GM12865 (cell line): ENCODE measurements around the gene AP2M1.

Experiments used
- DNase-seq: peaks from one replicate; pipeline ENCODE4 v3.0.0; 2010; ENCODE audit warnings: low read depth
- H3K4me3 ChIP-seq: 2 replicates; pipeline ENCODE4 v1.5.1; 2011; ENCODE audit warnings: mild to moderate bottlenecking, low read depth, low read length, control low read depth
- TF ChIP-seq, protein P1 (sequence below): IDR thresholded peaks from 2 replicates; pipeline ENCODE4 v1.5.1; 2011; ENCODE audit warnings: low read length, control low read depth, low read depth, inconsistent platforms; ENCODE audit not compliant: insufficient read depth; ENCODE audit errors: missing control alignments

Gene AP2M1

GRCh38 chr3:184200825-184201224 lies 26.2 kb downstream of the AP2M1 start:
- no peak overlapping the region for H3K4me3 ChIP-seq
- DNase-seq, result no peak
- TF ChIP-seq, protein P1, sequence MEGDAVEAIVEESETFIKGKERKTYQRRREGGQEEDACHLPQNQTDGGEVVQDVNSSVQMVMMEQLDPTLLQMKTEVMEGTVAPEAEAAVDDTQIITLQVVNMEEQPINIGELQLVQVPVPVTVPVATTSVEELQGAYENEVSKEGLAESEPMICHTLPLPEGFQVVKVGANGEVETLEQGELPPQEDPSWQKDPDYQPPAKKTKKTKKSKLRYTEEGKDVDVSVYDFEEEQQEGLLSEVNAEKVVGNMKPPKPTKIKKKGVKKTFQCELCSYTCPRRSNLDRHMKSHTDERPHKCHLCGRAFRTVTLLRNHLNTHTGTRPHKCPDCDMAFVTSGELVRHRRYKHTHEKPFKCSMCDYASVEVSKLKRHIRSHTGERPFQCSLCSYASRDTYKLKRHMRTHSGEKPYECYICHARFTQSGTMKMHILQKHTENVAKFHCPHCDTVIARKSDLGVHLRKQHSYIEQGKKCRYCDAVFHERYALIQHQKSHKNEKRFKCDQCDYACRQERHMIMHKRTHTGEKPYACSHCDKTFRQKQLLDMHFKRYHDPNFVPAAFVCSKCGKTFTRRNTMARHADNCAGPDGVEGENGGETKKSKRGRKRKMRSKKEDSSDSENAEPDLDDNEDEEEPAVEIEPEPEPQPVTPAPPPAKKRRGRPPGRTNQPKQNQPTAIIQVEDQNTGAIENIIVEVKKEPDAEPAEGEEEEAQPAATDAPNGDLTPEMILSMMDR, result no peak

- TF ChIP-seq, protein P1, result no peak
- no peak overlapping the region for H3K4me3 ChIP-seq
- no peak for DNase-seq
These were observed 28.9 kb downstream of the AP2M1 start for GRCh38 chr3:184203526-184203925.

DNA sequence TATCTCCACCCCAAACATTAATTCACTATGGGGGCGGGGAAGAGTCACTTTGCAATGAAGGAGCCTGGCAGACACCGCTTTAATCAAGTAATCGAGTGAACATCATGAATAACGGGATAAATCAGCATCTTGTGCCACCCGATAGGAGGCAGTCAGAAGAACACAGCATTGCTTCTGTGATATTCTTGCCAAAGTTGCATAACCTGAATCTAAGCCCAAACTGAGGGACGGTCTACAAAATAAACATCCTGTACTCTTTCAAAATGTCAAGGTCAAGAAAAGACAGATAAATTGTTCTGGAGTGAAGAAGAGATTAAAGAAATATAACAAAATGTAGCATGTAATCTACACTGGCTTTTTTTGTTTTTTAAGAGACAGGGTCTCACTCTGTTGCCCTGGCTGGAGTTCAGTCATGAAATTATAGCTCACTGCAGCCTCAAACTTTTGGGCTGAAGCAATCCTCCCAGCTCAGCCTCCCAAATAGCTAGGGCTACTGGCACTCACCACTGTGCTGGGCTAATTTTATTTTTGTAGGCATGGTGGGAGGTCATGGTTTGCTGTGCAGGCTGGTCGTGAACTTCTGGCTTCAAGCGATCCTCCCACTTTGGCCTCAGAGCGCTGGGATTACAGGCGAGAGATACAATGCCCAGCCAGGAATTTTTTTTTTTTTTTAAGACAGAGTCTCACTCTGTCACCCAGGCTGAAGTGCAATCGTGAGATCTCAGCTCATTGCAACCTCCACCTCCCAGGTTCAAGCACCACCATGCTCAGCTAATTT lies 34.7 kb downstream of the AP2M1 start:
- TF ChIP-seq, protein P1, result no peak
- H3K4me3 ChIP-seq, result no peak overlapping the region
- DNase-seq, result no peak

GRCh38 chr3:184211297-184211696 lies 36.6 kb downstream of the AP2M1 start:
- no peak overlapping the region for H3K4me3 ChIP-seq
- TF ChIP-seq, protein P1, result no peak

DNA sequence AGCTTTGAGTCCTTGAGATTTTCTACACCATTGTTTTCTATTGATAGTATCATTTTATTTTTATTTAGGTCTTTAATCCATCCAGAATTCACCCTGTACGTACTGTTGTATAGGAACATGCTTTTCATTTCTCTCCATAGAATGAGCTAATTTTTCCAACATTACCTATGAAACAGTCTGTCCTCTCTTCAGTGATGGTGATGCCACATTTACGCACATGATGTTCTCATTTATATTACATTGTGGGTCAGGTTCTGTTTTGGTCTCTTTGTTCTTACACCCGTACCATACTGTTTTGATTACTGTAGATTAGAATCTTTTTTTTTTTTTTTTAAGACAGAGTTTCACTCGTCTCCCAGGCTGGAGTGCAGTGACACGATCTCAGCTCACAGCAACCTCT lies 37.1 kb downstream of the AP2M1 start:
- DNase-seq, result no peak
- H3K4me3 ChIP-seq, result no peak overlapping the region
- TF ChIP-seq, protein P1, result no peak

More at GRCh38 chr3:184211297-184211696, 36.6 kb downstream of the AP2M1 start:
- DNase-seq, result no peak

- TF ChIP-seq, protein P1, result no peak
- no peak overlapping the region for H3K4me3 ChIP-seq
- no peak for DNase-seq
These were observed 44.2 kb downstream of the AP2M1 start for GRCh38 chr3:184218814-184219213.

DNA sequence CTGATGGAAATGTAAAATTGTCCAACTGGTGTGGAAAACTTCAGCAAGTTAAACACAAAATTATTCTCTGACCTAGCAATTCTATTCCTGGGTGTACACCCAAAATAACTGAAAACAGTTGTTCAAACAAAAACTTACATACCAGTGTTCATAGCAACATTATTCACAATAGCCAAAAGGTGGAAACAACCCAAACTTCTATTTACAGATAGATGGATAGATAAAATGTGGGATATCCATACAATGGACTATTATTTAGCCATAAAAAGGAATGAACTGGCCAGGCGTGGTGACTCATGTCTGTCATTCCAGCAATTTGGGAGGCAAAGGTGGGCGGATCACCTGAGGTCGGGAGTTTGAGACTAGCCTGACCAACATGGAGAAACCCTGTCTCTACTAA lies 47.9 kb downstream of the AP2M1 start:
- no peak overlapping the region for H3K4me3 ChIP-seq
- no peak for DNase-seq
- TF ChIP-seq, protein P1, result no peak
